SIG-M5 (cell line): ENCODE results near the gene ECSCR.
"Not testable (repeated sequence)": the region's sequence is repeated elsewhere in the genome, so short reads cannot be mapped to it uniquely, and the experiment has no call there.

Experiments used
- DNase-seq: peaks from one replicate; lab custom pipeline; 2025; lab: John Stamatoyannopoulos, UW

ECSCR gene, protein sequence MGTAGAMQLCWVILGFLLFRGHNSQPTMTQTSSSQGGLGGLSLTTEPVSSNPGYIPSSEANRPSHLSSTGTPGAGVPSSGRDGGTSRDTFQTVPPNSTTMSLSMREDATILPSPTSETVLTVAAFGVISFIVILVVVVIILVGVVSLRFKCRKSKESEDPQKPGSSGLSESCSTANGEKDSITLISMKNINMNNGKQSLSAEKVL

DNA sequence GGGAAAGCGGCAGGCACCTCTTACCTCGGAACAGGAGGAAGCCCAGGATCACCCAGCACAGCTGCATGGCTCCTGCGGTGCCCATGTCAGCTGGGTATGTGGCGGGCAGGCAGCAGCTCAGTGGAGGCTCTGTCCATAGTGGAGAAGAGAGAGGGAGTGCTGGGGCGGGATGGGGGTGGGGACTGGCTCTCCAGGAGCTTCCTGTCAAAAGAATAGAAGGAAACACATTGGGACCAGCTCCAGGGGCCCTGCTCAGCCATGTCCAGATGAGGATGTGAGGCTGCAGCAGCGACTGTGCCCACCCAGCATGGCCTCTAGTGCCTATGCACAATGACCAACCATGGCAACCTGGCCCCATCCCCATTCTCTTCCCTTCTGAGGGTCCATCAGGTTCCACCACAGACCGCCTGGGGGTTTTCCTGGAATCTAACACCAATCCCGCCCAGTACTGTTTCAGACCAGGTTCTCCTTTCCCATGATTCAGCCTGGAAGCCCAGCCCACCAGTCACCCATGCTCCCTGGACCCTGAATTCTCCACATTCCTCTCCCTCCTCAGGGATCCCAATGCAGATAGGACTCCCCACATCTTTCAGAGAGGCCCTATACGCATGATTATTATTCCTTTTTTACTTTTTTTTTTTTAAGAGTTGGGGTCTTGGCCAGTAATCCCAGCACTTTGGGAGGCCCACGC, at the start of gene ECSCR:
Gene ECSCR (minus strand): TSS at position 158 of the 691 bp plus-strand sequence. CDS start 73 bp downstream, at position 85.
- no peak for DNase-seq

DNA sequence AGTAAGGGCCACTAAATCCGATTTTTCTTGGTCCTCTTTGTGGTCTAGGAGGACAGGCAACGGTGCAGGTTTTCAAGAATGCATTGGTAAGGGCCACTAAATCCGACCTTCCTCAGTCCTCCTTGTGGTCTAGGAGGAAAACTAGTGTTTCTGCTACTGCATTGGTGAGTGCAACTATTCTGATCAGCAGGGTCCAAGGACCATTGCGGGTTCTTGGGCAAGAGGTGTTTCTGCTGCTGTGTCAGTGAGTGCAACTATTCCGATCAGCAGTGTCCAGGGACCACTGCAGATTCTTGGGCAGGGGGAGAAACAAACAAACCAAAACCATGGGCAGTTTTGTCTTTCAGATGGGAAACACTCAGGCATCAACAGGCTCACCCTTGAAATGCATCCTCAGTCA, 42.2 kb upstream of the ECSCR start:
- not testable (repeated sequence) for DNase-seq

- not testable (repeated sequence) for DNase-seq
Observed at GRCh38 chr5:139503879-139504278, 41.3 kb upstream of the ECSCR start.

GRCh38 chr5:139503036-139503817, 40.7 kb upstream of the ECSCR start:
- not testable (repeated sequence) for DNase-seq

GRCh38 chr5:139501381-139501780, 38.8 kb upstream of the ECSCR start:
- no peak for DNase-seq

DNA sequence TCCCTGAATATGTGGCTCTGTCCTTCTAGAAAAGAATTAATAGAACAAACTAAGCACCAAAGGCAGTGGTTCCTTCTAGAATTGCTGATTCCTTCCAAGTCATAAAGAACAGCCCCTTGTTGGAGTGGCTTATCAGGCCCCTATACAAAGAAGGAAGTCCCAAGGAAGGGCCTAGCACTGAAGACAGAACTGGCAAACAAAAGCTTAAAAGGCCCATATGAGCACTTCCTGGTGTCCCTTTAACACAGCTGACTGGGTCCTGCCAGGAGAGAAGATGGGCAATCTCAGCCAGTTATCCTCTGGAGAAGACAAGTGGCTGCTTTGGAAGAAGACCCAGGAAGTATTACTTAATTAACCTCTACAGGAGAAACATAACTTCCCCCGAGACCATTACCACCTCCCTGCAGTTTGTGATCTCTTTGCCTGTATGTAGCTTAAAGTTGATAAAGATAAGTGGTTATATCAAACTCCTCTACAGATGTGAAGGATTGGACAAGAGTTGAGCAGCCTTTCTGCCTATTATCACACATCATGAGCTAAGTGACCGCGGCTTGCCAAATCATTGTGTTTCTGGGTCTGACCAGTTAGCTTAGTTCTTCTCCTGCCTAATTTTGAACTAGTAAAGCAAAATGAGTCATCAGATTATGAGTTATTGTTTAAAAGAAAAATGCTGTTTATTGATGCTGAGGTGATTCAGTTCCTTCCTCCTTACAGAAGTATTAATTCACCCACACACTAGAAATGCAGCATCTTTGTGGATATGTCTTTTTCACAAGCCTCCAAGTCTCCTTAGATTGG, 33.3 kb upstream of the ECSCR start:
- DNase-seq: no peak

- DNase-seq: no peak
Observed at GRCh38 chr5:139494832-139495231, 32.3 kb upstream of the ECSCR start.

- DNase-seq: no peak
Observed at GRCh38 chr5:139494256-139494655, 31.7 kb upstream of the ECSCR start.

DNA sequence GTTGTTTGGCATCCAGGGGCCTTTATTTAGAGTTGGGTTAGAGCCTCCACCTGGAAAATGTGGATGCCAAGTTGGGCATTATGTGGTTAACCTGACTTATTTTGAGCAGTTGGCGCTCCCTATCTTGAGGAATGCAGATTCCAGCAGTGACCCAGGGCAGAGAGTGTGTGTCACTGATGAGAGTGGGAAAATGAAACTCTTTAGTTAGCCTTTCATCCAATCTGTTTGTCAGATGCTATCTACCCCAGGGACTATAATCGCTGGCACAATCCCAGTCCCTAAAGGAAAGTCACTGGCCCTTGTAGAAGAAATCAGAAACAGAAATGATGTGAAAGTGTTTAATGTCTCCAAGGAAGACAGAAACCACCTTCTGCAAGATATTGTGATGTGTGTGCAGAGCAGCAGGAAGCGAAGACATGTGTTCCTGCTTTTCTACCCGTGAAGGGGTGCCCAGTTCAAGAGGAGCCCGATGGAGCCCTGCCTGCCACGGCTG, 30.2 kb upstream of the ECSCR start:
- no peak for DNase-seq

DNA sequence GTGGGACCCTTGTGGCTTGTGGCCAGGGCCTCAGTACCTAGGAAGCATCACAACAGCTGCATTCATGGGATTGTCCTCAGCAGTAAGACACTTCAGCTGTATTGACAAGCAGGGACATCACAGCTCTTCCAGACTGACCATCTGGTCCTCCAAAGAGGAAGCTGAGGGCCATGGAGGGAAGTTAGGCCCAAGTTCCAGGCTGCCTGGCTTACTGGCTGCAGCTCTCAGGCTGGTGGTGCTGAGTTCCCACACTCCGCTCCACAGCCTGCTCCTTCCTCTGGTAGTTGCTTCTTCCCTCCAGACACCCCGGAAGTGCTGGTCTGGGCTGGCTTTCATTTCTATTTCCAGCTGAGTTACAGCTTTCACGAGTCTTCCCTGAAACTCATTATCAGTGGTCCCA, 25.7 kb upstream of the ECSCR start:
- no peak for DNase-seq

DNA sequence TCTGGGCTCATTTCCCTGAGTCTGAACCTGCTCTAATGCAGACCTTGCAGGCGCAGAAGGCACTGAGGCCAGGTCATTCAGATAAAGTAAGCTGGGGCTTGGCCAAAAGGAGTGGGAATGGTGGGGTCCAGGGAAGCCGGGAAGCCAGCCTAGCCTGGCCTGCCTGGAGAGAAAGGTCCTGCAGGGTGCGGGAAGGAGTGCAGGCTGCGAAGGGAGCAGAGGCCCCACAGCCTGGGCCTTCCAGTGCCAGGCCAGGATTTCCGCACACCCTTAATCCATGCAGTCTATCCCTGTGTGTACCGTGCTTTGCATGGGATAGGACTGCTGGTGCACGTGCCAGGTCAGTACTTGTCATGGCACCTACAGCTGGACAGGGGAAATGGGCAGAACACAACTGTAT, 23.7 kb upstream of the ECSCR start:
- DNase-seq: no peak

GRCh38 chr5:139482890-139483208, 20.3 kb upstream of the ECSCR start:
- not testable (repeated sequence) for DNase-seq

DNA sequence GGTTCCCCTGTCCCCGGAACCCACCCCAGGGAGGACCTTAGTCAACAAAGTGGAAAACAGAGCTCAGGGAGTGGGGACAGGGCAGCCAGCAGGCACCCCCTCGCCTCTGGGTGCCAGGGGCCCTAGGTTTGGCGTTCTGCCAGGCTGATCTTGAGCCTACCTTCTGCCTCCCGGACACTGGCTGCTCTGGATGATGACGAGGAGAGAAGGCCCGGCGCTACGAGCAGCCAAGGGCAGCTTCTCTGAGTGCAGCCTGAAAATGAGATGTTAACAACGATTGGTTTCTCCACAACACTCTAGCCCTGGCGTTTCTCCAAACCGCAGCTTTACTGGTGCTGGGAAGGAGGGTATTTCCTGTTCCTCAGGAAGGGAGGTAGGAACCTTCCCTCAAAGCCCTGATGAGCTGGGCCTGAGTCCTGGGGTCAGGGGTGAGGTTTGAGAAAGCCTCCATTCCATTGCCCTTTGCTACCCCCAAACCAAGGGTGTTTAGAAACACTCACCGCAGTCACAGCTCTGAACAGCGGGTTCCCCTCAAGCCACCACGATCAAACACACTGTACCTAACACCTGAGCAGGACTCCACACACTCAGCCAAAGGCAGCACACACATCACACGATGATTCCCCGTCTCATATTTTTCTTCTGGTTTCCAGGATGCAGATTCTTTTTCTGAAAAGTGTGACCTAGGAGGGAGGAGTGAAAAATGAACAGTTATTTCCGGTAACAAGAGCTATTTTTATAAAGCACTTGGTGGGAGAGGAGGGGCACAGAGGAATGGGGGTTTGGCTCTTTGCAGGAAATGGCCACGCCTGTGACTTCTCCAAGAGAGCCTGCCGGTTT, 19.7 kb upstream of the ECSCR start, which contains the start of gene STING1:
Gene STING1 (minus strand): TSS at position 709 of the 840 bp plus-strand sequence. CDS start 1,054 bp downstream, outside the sequence.
- DNase-seq: peak; percentile 82

GRCh38 chr5:139481580-139482049, 19.1 kb upstream of the ECSCR start:
- no peak for DNase-seq

DNA sequence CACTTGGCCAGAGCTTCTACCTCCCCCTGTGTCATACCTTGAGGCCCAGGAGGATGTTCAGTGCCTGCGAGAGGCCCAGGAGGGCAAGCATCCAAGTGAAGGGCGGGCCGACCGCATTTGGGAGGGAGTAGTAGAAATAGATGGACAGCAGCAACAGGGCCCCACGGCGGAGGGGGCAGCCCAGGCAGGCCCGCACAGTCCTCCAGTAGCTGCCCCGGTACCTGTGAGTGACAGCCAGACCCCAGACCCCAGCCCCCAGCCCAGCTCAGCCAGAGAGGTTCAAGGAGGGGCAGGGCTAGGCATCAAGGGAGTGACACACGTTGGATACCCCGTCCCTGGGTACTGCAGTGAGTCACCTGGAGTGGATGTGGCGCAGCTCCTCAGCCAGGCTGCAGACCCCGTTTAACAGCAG, 18.6 kb upstream of the ECSCR start:
- DNase-seq: no peak

GRCh38 chr5:139479729-139480128, 17.2 kb upstream of the ECSCR start:
- DNase-seq: not testable (repeated sequence)

DNA sequence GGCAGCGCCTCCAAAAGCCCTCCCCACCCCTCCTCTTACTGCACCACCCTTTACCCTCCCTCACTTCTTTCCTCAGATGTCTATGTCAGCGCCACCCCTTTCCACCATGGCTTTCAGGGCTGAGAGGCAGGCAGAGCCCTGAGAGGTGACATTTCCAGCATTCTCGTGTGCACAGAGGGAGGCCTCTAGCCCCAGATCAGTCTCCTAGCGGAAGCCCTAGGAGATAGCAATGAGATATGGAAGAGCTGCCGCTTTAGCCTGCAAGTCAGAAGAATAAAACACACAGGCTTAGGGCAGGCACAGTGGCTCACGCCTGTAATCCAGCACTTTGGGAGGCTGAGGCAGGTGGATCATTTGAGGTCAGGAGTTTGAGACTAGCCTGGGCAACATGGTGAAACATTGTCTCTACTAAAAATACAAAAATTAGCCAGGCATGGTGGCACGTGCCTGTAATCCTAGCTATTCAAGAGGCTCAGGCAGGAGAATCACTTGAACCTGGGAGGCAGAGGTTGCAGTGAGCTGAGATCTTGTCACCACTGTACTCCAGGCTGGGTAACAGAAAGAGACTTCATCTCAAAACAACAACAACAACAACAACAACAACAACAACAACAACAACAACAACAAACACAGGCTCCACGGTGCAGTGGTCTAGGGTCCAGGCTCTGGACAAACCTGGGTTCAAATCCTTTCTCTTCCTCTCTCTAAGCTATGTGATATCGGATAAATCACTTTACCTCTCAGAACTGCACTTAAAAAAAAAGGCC, 16.3 kb upstream of the ECSCR start:
- DNase-seq: not testable (repeated sequence)

DNA sequence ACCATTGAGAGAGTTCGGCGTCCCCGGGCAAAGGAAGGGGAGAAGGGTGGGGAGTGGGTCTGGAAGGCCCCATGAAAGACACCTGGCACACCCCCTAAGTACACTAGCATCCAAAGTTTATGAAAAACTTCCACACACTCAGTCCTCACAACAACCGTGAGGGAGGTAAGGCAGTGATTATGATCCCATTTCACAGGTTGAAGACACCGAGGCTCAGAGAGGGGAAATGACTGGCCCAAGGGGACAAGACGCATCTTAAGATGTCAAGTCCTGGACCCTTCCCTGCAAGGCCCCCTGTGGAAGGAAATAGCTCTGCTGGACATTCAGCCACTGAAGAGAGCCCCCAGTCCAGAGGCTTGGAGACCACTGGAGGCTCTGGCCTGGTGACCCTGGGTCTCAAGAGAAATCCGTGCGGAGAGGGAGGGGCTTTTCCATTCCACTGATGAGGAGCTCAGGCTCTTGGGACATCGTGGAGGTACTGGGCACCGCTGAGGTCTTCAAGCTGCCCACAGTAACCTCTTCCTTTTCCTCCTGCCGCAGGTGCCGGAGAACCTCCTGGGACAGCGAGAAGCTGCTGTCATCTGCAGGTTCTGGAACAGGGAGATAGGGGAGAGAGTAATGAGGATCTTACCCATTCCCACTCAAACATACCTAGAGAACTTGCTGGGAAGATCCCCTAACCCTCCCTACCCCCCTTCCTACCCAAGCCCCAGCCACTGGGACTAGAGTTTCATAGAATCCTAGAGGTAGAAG, 13.5 kb upstream of the ECSCR start:
- no peak for DNase-seq
